Tibial nerve (tissue), 4 donors: ENCODE results near the gene ZFAND3. TPM values are rescaled to one million over a fixed set of nuclear protein-coding genes. Genes with fewer than 3 reads are reported as not detected.

Source experiments
- DNase-seq, 2 donors: peaks; one replicate each; pipeline ENCODE4 v3.0.0-alpha.2; 2019; ENCODE audit warnings: low spot score in 2 of 2
- H3K27ac ChIP-seq, 4 donors: fragments of 200-600 bp; sonication (generic) in 3 of 4; one replicate each; pipeline ENCODE4 v1.5.1; 2017 to 2019; ENCODE audit warnings: mild to moderate bottlenecking in 1 of 4
- H3K27me3 ChIP-seq, 2 donors: fragments of 200-600 bp; sonication (generic) in 1 of 2; one replicate each; pipeline versions ENCODE4 v1.5.1 to v1.6.0; 2017 to 2019
- H3K36me3 ChIP-seq, 3 donors: fragments of 200-600 bp; sonication (generic); one replicate each; pipeline ENCODE4 v1.5.1; 2018 to 2019
- H3K4me1 ChIP-seq, 4 donors: fragments of 200-600 bp; sonication (generic) in 3 of 4; one replicate each; pipeline ENCODE4 v1.5.1; 2017 to 2019
- H3K4me3 ChIP-seq, 4 donors: fragments of 200-600 bp; sonication (generic) in 3 of 4; one replicate each; pipeline ENCODE4 v1.5.1; 2017 to 2019; ENCODE audit warnings: mild to moderate bottlenecking in 1 of 4, moderate library complexity in 1 of 4
- H3K9me3 ChIP-seq, 4 donors: fragments of 200-600 bp; sonication (generic) in 3 of 4; one replicate each; pipeline ENCODE4 v1.5.1; 2017 to 2019
- EP300 ChIP-seq, 2 donors: sonication (generic); formaldehyde crosslinking; IDR thresholded peaks; one replicate each; pipeline ENCODE4 v1.6.1; 2017; ENCODE audit warnings: antibody characterized with exemption in 2 of 2, mild to moderate bottlenecking in 1 of 2
- POLR2A ChIP-seq, 2 donors: fragments of 450-650 bp; IDR thresholded peaks; one replicate each; pipeline ENCODE4 v1.6.1; 2017; ENCODE audit warnings: antibody characterized with exemption in 2 of 2, mild to moderate bottlenecking in 2 of 2, moderate library complexity in 2 of 2
- WGBS, 2 donors: methylation state at CpG; one replicate each; pipeline ENCODE4 v1.1.5; 2018; 5-methylcytosine and 5-hydroxymethylcytosine counted together
- total RNA-seq, 4 donors: library from RNA; depleted of rRNA; stranded (reverse); fragments of >200 nt; gene quantifications; one replicate each; pipeline ENCODE4 v1.1.0, GENCODE V29; 2016
- TF ChIP-seq, protein P1 (sequence below), 5 experiments: fragments of 200-600 bp in 3 of 5; fragments of 450-650 bp in 2 of 5; sonication (generic) in 3 of 5; IDR thresholded peaks; one replicate each; pipeline ENCODE4 v1.5.1; 2016 to 2019; ENCODE audit warnings: antibody characterized with exemption in 5 of 5, mild to moderate bottlenecking in 3 of 5, moderate library complexity in 2 of 5

The ZFAND3 gene
- total RNA-seq, 4 donors from 2014 or later = 30.1 to 47.9 (median 39.1) TPM

- Histone ChIP-seq H3K9me3 (no peaks in the 10 kb centered on the region), H3K27ac (no peak overlapping the region), H3K4me3 (no peak overlapping the region), H3K36me3 (peaks cover 0 to 3% (median 0%) of the 10 kb centered on the region in 3 donors), H3K27me3 (no peaks in the 10 kb centered on the region), H3K4me1 (peaks cover 0 to 29% (median 0%) of the 10 kb centered on the region in 4 donors)
- TF ChIP-seq EP300 (IDR thresholded peaks at IDR 0.05) (no peak), POLR2A (IDR thresholded peaks at IDR 0.05) (no peak)
- TF ChIP-seq, protein P1, sequence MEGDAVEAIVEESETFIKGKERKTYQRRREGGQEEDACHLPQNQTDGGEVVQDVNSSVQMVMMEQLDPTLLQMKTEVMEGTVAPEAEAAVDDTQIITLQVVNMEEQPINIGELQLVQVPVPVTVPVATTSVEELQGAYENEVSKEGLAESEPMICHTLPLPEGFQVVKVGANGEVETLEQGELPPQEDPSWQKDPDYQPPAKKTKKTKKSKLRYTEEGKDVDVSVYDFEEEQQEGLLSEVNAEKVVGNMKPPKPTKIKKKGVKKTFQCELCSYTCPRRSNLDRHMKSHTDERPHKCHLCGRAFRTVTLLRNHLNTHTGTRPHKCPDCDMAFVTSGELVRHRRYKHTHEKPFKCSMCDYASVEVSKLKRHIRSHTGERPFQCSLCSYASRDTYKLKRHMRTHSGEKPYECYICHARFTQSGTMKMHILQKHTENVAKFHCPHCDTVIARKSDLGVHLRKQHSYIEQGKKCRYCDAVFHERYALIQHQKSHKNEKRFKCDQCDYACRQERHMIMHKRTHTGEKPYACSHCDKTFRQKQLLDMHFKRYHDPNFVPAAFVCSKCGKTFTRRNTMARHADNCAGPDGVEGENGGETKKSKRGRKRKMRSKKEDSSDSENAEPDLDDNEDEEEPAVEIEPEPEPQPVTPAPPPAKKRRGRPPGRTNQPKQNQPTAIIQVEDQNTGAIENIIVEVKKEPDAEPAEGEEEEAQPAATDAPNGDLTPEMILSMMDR (IDR thresholded peaks at IDR 0.05) = no peak
- WGBS, 2 donors = 98 to 100% methylated on average over 1 of the region's 1 CpG
- DNase-seq = no peak
Measured at GRCh38 chr6:38079107-38079506, 259.6 kb downstream of the ZFAND3 start.

DNA sequence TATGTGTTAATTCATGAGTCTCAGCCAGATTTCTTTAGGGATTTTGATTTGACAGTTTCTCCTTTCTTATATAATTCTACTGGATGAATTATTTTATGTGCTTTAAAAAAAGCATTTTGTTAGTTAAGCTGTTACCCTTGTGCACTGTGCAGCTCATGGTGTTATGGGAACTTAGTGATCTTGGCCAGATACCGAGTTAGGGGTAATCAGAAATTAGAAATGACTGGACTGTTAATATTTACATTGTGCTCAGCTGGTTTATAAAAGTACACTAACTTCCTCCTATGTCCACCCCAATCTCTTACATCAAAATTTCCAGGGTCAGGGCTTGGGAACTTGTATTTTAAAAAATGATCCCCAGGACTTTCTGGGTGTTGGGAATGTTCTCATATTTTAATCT is 260.0 kb downstream of the ZFAND3 start:
- Histone ChIP-seq H3K4me1 (peaks cover 0 to 29% (median 0%) of the 10 kb centered on the region in 4 donors), H3K4me3 (no peak overlapping the region), H3K27ac (no peak overlapping the region), H3K27me3 (no peaks in the 10 kb centered on the region), H3K9me3 (no peaks in the 10 kb centered on the region), H3K36me3 (peaks cover 0 to 3% (median 0%) of the 10 kb centered on the region in 3 donors)
- no peak for DNase-seq
- TF ChIP-seq, protein P1 (IDR thresholded peaks at IDR 0.05) = no peak
- TF ChIP-seq EP300 (IDR thresholded peaks at IDR 0.05) (no peak), POLR2A (IDR thresholded peaks at IDR 0.05) (no peak)
- WGBS, 2 donors = 88 to 96% methylated on average over 1 of the region's 1 CpG

DNA sequence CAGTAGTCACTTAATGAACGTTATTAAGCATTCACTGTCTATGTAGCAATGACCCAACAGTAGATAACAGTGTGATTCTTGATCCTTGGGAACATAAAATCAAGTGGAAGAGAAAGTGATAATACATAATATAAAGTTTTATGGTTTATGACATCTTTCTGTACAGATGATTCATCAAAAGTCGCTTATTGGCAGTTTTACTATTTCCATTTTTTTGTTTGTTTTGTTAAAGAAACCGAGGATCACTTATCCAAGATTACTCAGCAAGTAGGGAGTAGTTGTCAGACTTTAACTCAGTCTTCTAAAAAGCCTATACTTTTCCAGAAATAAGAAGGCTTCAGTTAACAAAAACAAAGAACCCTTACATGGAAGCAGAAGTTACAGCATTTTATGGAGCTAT is 260.8 kb downstream of the ZFAND3 start:
- Histone ChIP-seq H3K27me3 (no peaks in the 10 kb centered on the region), H3K9me3 (no peaks in the 10 kb centered on the region), H3K4me3 (no peak overlapping the region), H3K4me1 (peaks cover 0 to 29% (median 0%) of the 10 kb centered on the region in 4 donors), H3K36me3 (peaks cover 0 to 3% (median 0%) of the 10 kb centered on the region in 3 donors), H3K27ac (peak overlapping the region in 1 of 4 donors; percentile 12)
- WGBS, 2 donors = 43 to 45% methylated on average over 3 of the region's 3 CpGs
- DNase-seq = no peak
- TF ChIP-seq POLR2A (IDR thresholded peaks at IDR 0.05) = no peak
- TF ChIP-seq EP300 (IDR thresholded peaks at IDR 0.05) = no peak
- TF ChIP-seq, protein P1 (IDR thresholded peaks at IDR 0.05) = no peak

- no peak overlapping the region for H3K4me3 ChIP-seq
- peaks cover 0 to 30% (median 0%) of the 10 kb centered on the region in 4 donors for H3K4me1 ChIP-seq
- no peak for DNase-seq
- H3K27me3 ChIP-seq = no peaks in the 10 kb centered on the region
- WGBS, 2 donors = 48 to 73% methylated on average over 2 of the region's 2 CpGs
- peak overlapping the region in 1 of 4 donors; percentile 12 for H3K27ac ChIP-seq
- no peak for TF ChIP-seq EP300 (IDR thresholded peaks at IDR 0.05)
- no peak for TF ChIP-seq POLR2A (IDR thresholded peaks at IDR 0.05)
- TF ChIP-seq, protein P1 (IDR thresholded peaks at IDR 0.05) = no peak
- H3K9me3 ChIP-seq = no peaks in the 10 kb centered on the region
- peaks cover 0 to 3% (median 0%) of the 10 kb centered on the region in 3 donors for H3K36me3 ChIP-seq
Measured at GRCh38 chr6:38080889-38081288, 261.4 kb downstream of the ZFAND3 start.

- Histone ChIP-seq H3K9me3 (no peaks in the 10 kb centered on the region), H3K27me3 (no peaks in the 10 kb centered on the region), H3K4me1 (peaks cover 0 to 28% (median 0%) of the 10 kb centered on the region in 4 donors), H3K36me3 (peaks cover 0 to 3% (median 0%) of the 10 kb centered on the region in 3 donors), H3K27ac (no peak overlapping the region), H3K4me3 (no peak overlapping the region)
- DNase-seq = no peak
- TF ChIP-seq, protein P1 (IDR thresholded peaks at IDR 0.05) = no peak
- TF ChIP-seq EP300 (IDR thresholded peaks at IDR 0.05) = no peak
- TF ChIP-seq POLR2A (IDR thresholded peaks at IDR 0.05) = no peak
Measured at GRCh38 chr6:38085031-38085430, 265.5 kb downstream of the ZFAND3 start.
